HG02973 (cell line): Measurements from ENCODE around the gene GEMIN2.
"Not testable (repeated sequence)": the region's sequence is repeated elsewhere in the genome, so short reads cannot be mapped to it uniquely, and the experiment has no call there.

ENCODE experiments used
- ATAC-seq: cut with Tn5 transposase; IDR thresholded peaks from one replicate; pipeline ENCODE4 v1.9.1; 2021; ENCODE audit warnings: moderate library complexity; ENCODE audit not compliant: unreplicated experiment

The GEMIN2 gene, protein sequence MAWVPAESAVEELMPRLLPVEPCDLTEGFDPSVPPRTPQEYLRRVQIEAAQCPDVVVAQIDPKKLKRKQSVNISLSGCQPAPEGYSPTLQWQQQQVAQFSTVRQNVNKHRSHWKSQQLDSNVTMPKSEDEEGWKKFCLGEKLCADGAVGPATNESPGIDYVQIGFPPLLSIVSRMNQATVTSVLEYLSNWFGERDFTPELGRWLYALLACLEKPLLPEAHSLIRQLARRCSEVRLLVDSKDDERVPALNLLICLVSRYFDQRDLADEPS

GRCh38 chr14:39114073-39114838 is at the start of gene GEMIN2:
Gene GEMIN2, plus strand, starts transcription at chr14:39114323. Its CDS starts 16 bp downstream, at chr14:39114339.
- peak; percentile 90 for ATAC-seq

- ATAC-seq, result not testable (repeated sequence)
These were observed 44.8 kb upstream of the GEMIN2 start for GRCh38 chr14:39069169-39069805.

DNA sequence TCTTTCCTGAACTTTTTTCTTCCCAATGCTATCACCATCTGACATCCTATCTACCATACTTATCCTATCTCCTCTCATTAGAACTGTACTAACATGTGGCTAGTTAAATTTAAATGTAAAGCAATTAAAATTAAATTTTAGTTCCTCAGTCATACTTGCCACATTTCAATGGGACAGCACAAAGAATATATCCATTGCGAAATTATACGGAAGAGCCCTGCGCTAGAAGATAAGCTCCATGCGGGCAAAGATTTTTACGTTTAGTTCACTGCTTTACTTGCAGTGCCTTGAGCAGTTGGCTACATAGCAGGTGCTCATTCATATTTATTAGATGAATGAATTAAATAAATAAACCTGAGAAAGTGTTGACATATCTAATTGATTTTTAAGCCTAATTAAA is 44.2 kb upstream of the GEMIN2 start:
- ATAC-seq, result no peak

- ATAC-seq, result no peak
These were observed 43.0 kb upstream of the GEMIN2 start for GRCh38 chr14:39071096-39071495.

DNA sequence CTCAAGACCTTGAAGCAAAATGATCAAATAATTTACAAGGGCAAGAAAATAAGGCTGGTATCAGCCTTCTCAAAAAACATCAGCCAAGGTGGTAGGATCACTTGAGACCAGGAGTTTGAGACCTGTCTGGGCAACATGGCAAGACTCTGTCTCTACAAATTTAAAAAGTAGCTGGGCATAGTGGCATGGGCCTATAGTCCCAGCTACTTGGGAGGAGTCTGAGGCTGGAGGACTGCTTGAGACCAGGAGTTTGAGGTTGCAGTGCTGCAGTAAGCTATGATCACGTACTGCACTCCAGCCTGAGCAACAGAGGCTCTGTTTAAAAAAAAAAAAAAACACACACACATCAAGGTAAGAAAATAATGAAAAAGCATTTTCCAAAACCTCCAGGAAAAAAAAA is 33.2 kb upstream of the GEMIN2 start:
- no peak for ATAC-seq

- ATAC-seq, result no peak
These were observed 31.0 kb upstream of the GEMIN2 start for GRCh38 chr14:39083127-39083526.

- ATAC-seq, result no peak
These were observed 28.2 kb upstream of the GEMIN2 start for GRCh38 chr14:39085933-39086332.

DNA sequence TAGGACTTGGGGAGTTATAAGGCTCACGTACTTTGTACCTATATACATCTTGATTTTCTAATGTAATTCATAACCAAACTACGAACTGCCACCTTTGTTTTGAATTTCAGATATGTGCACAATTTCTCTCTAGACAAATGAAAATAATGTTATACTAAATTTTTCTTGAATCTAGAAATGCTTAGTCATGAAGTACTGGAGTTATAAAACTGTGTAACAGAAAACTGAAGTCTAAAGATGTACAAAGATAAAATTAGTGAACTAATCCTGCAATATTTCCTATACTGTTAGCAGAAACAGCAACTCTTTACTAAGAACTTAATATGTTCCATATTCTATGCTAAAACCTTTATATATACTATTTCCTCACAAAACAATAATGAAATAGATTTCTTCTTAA is 26.6 kb upstream of the GEMIN2 start:
- ATAC-seq, result no peak

DNA sequence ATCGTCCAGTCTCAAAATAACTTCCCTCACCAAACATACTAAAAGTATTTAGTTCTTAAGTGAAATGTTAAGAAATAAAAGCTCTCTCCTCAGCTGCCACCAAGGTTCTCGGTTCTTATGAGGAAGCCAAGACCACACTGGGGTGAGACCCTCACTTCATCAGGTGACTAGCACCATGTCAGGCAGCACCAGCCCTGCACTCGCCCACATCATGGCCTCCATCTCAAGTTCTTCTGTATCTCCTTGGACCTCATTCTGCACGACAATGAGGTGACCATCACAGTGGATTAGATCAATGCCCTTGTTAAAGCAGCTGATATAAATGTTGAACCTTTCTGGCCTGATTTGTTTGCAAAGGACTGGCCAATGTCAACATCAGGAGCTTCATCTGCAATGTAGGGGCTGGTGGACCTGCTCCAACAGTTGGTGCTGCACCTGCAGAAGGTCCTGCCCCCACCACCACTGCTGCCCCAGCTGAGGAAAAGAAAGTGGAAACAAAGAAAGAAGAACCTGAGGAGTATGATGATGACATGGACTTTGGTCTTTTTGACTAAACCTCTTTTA is 23.5 kb upstream of the GEMIN2 start:
- ATAC-seq, result no peak

DNA sequence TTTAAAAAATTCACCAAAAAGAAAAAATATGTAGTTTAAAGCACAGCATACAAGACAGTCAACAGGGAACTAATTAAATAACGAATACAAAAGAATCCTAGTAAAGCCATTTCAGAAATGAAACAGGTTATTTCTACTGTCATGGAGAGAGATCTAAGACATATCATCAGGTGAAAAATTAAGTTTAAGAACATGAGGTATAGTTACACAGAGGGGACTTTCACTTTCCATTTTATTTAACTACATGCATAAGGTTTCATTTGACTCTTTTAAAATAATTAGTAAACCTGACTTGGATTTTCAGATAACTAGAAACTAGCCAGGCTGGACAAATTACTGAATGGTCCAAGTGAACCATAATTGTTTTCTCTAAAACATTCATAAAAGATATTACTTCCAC is 22.4 kb upstream of the GEMIN2 start:
- no peak for ATAC-seq

DNA sequence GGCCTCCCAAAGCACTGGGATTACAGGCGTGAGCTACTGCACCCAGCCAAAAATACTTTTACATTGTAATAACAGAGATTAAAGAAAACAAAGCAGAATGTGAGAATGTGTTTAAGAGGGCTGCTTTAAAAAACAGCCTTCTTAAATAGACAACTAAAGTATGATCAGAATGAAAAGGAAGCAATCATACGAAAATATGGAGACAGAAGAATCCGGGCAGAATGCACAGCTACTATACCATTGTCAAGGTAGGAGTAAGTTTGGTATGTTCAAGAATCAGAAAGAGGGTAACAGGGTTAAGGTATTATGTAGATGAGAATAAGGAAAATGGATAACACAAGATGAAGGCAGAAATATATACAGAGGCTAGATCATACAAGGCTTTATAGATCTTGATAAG is 19.6 kb upstream of the GEMIN2 start:
- ATAC-seq, result no peak

GRCh38 chr14:39097159-39097558 is 17.0 kb upstream of the GEMIN2 start:
- no peak for ATAC-seq

GRCh38 chr14:39099215-39099614 is 14.9 kb upstream of the GEMIN2 start:
- ATAC-seq, result not testable (repeated sequence)

- no peak for ATAC-seq
These were observed 14.4 kb upstream of the GEMIN2 start for GRCh38 chr14:39099748-39100147.

GRCh38 chr14:39102265-39102968 is 11.7 kb upstream of the GEMIN2 start:
- ATAC-seq, result peak; percentile 10

DNA sequence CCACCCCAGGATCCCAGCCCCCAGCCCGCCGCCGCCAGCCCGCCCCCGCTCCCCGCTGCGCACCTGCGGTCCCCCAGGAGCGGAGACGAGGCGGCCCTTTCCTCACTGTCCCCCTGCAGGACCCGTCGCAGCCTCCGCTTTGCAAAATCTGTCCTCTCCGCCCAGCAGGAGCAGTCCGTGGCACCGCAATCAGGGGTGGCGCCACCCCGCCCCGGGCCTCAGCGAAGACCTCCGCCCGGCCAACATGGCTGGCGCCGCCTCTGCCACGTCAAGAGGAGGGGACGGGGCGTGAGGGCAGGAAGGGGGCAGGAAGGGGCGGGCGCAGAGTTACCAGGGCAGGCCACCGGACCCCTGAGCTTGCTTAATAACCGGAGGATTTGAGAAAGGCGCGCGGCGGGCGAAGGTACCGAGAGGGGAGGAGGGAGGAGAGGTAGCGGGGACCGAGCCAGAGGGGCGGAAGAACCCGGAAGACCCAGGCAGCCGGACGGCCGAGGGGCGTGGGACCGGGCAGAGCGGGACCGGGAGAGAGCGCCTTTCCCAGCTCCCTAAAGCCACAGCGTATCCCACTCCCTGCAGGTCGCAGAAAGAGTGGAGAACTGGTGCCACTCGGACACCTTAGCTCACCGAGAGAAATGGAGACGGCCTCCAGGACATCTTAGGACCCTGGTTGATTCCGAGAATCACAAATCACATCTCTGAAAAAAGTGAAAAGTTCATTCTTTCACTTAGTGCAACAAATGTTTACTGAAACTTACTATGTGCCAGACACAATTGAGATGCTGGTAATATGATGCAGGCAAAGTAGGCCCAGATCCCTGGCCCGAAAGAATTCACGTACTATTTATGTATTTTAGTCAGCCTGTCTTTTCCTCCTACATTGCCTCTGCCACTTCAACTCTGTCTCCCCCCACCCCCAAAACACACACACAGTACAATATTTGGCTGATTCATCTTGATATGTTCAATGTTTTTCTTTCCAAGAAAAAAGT is 10.9 kb upstream of the GEMIN2 start, which contains the start of gene SEC23A:
Gene SEC23A, minus strand, starts transcription at position 267 of the 989 bp plus-strand sequence. CDS start 7,117 bp downstream, outside the sequence.
- ATAC-seq, result peak; percentile 92

DNA sequence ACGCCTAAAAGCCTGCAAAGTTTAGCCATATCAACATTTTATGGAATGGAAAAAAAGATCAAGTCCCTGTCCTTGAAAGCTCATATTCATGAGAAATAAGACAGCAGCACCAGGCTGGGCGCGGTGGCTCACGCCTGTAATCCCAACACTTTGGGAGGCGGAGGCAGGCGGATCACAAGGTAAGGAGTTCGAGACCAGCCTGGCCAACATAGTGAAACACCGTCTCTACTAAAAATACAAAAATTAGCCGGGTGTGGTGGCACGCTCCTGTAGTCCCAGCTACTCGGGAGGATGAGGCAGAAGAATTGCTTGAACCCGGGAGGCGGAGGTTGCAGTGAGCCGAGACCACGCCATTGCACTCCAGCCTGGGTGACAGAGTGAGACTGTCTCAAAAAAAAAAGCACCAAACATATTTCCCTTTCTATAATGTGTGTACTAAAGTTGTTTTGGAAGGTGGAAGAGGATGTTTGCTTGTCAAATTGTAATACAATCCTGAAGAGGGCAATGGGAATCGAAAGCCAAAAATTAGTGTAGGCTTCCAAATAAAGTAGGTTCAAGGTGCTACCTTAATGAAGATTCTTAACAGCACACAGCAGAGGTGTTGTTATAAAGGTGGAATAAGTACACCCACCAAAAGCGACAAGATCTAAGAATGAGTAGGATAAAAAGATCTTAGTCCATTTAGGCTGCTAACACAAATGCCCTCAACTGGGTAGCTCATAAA is 9.9 kb upstream of the GEMIN2 start:
- not testable (repeated sequence) for ATAC-seq

- no peak for ATAC-seq
These were observed 6.5 kb upstream of the GEMIN2 start for GRCh38 chr14:39107591-39107996.

- no peak for ATAC-seq
These were observed 5.3 kb upstream of the GEMIN2 start for GRCh38 chr14:39108791-39109190.
